Cerebellar nuclear complex (tissue), 1 donor: ENCODE data around the gene POLH.

ENCODE experiments used
- DNase-seq, 2 experiments: peaks; one replicate each; lab custom pipeline; 2025; lab: John Stamatoyannopoulos, UW

Gene POLH

DNA sequence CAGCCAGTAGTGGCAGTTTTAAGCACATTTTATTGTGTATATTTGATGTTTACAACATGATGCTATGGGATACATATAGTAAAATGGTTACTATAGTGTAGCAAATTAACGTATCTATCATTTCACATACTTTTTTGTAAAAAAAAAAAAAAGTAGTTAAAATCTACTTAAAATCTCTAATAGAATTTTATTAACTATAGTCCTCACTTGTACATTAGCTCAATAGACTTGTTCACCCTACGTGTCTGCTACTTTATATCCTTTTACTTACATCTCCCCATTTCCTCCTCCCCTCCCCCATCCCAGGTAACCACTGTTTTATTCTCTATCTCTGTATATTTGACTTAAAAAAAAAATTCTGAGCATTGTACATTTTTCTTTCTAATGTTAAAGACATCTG is 30.0 kb downstream of the POLH start:
- no peak for DNase-seq

DNA sequence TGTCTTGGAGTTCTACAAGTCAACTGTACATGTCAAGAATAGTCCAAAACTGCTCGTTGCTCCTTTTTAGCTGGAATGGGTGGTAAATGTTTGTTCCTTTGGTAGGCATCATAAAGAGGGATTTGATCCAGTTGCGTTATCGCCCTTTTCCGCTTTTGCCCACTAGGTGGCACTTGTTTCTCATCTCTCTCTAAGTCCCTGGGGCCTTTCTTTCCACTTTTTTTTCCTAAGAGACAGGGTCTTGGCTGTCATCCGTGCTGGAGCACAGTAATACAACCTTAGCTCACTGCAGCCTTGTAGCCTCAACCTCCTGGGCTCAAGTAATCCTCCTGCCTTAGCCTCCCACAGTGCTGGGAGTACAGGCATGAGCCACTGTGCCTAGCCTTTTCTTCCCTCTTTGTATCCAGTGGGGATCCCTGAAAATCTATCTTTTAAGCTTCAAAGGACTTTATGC is 32.4 kb downstream of the POLH start:
- DNase-seq = no peak

DNA sequence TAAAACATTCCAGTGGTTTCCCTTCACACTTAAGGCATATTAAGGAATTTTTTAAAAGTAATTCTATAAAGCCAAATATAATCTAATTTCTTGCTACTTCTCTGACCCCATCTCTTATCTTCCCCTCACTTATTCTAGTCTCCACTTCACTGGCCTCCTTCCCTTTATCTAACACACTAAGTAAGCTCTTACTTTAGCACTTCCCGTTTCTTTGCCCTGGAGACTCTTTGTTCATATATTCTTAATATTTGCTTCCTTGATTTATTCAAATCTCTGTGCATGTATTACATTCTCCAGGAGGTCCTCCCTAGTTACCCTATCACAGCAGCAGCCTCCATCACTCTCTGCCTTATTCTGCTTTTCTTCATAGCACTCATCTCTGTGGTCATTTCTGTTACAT is 32.8 kb downstream of the POLH start:
- no peak for DNase-seq

DNA sequence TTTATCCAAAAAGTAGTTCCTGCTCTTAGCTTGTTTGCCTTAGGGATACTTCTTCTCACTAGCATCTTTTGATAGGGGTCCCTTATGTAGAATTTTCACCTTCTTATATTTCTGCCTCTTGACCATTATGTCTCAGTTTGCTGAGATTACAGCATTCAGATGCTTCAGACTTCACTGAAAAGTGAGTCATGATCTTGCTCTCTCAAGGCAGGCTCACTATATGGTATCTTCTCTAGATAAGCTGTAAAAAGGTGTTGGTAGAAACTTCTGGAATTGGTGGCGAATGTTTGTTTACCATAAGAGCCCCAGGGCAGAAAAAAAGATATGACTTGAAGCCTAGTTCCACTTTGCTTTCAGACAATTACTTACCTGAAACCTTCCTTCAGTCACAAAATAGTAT is 33.4 kb downstream of the POLH start:
- DNase-seq = no peak

DNA sequence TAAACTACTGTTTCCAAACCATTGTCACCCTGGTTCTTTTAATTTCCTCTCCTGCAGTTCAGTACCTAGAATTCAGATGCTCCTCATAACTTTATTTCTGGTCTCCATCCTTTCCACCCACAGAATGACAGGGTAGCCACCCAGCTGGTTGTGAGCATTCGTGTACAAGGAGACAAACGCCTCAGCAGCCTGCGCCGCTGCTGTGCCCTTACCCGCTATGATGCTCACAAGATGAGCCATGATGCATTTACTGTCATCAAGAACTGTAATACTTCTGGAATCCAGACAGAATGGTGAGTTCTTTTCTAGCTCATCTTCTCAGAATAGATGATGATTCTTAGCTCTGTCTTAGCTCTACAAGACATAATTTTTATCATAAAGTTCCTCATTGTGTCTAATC is 34.4 kb downstream of the POLH start:
- no peak for DNase-seq

DNA sequence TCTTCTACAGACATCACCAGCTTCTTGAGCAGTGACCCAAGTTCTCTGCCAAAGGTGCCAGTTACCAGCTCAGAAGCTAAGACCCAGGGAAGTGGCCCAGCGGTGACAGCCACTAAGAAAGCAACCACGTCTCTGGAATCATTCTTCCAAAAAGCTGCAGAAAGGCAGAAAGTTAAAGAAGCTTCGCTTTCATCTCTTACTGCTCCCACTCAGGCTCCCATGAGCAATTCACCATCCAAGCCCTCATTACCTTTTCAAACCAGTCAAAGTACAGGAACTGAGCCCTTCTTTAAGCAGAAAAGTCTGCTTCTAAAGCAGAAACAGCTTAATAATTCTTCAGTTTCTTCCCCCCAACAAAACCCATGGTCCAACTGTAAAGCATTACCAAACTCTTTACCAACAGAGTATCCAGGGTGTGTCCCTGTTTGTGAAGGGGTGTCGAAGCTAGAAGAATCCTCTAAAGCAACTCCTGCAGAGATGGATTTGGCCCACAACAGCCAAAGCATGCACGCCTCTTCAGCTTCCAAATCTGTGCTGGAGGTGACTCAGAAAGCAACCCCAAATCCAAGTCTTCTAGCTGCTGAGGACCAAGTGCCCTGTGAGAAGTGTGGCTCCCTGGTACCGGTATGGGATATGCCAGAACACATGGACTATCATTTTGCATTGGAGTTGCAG is 37.9 kb downstream of the POLH start:
- DNase-seq = no peak

DNA sequence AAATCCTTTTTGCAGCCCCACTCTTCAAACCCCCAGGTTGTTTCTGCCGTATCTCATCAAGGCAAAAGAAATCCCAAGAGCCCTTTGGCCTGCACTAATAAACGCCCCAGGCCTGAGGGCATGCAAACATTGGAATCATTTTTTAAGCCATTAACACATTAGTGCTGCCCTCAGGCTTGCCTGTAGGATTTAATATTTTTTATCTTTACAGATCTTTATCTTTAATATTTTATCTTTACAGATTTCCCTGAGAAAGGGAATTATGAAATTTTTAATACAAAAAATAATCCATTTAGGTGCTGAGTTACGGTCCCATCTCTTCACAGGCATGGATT is 38.4 kb downstream of the POLH start:
- DNase-seq = no peak

DNA sequence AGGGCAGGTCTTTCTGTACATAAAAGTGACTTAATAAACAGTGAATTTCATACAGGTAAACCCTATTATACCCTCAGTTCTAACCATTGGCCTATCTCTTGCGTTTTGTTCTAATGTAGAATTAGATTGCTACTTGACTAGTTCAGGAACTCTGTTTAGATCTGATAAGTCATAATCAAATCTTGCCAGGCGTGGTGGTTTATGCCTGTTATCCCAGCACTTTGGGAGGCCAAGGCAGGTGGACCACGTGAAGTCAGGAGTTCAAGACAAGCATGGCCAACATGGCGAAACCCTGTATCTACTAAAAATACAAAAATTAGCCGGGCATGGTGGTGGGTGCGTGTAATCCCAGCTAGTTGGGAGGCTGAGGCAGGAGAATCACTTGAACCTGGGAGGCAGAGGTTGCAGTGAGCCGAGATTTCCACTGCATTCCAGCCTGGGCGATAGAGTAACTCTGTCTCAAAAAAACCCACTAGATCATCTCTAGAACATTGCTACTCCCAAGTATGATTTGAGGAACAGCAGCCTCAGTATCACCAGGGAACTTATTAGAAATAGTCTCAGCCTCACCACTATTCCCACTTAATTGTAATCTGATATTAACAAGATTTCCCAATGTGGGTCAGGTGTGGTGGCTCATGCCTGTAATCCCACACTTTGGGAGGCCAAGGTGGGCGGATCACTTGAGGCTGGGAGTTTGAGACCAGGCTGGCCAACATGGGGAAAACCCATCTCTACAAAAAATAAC is 40.9 kb downstream of the POLH start:
- no peak for DNase-seq

DNA sequence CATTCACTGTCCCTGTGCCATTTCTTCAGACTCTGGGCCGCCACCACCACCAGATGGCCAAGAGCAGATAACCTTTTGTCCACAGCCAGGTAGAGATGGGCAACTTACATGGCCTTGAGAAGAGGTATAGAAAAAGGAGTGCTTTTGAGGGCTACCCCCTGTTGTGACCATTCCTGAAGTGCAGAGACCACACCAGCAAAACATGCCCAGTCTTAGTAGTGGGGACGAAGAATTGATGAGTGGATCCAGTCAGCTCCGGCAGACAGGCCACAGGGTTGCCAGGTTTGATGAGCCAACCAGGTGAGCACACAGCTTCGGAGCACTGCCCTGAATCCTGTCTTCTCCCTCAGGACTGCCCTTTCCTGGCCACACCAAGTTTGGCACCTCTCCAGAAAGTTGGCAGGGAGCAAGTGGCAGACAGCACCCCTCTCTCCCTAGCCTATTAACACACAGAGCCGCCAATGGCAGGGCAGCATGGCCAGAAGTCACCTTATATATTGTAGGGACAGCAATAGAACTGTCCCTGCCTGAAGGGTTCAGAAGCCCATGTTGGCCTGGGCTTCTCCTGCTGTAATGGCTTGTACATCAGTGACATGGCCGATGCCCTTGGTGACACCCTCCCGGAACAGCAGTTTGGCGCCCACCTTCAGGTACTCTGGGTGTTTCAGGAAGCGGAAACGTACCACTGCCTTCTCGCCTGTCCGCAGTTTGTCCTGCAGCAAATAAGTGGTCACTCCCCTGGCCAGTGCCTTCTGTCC is 45.3 kb downstream of the POLH start:
- DNase-seq = no peak

DNA sequence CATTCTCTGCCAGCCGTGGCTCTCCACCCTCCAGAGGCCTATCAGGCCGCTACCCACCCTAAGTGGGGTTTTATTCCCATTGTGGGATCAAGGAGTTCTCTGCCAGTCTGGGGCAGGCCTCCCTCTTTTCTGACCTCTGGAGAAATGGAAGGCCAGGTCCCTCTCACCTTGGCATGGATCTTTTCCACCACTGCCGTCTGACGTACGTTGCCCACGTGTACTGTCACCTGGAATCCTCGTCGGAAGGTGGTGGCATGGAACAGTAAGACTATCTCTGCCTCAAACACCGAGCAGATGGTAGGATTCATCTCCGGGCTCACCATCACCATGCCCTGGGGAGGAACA is 45.8 kb downstream of the POLH start:
- DNase-seq = no peak

DNA sequence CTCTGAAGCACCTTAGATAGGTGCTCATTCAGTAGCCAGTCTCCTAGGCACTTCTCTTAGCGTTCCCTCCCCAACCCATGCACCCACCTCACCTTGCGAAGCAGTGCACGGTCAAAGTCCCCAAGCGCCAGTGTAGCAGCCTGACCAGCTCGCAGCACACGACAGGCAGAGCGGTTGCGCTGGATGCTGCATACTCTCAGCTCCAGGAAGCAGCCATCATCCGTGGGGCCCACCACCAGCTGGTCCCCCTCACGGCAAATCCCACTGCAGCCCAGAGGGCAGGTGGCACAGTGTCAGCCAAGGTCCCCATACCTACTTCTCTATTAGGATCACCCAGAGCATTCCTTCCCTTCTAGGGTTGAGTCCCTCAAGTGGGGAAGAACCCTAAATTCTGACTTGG is 46.6 kb downstream of the POLH start:
- DNase-seq = no peak

DNA sequence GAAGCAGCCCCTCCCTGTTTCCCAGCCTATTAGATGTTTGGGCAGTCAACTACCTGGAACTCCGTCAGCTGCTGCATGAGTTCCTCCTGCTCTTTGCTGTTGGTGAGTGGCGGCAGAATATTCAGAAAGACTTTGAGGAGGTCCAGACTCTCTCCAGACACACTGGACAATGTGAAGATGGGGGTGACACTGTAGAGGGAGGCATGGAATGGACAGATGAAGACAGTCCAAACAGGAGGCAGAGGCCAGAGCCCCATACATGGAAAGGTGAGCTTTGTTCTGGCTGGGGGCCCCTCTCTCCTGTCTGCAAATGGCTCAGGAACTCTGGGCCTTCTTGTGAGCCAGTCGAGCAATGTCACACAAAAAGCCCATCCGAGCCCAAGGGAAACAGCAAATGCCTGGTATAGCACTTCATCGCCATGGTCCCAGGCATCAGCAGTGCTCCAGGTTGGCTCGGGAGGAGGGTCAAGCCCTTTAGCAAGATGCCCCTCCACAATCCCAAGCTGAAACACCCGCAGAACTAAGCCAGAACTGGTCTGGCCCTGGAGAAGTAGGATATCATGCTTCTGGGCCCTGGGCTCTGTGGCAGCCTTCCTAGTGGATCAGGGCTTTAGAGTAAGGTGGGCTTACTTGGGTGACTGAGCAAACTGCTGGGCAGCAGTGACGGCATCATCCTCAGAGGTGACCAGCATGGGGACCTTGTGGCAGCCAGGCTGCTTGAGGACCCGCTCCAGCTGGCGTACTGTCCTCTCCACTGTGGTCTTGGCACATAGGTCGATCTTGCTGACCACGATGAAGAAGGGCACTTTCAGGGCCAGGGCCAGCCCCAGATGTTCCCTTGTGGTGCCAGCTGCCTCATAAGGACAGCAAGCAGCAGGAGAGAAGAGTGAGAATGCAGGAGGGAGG is 48.1 kb downstream of the POLH start:
- no peak for DNase-seq

DNA sequence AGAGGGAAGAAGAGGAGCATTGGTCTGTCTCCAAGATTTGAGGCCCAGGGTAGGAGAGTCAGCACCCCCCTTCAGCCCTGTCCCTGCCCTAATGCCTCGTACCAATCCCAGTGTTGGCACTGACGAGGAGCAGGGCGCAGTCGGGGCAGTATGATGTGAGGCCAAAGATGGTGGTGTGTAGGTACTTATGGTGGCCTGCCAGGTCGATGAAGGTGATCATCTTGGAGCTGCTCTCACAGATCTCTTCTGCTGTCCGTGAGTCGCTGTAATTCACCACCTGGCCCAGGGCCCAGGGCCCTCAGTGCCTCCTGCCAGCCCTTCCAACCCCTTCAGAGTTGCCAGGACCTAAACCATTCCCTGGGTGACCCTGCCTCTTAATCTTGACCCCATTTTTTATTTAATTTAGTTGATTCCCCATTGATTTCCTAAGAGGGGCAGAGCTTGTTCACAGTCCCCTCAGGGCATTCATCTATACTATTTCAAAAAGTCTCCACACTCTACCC is 48.9 kb downstream of the POLH start:
- DNase-seq = no peak

DNA sequence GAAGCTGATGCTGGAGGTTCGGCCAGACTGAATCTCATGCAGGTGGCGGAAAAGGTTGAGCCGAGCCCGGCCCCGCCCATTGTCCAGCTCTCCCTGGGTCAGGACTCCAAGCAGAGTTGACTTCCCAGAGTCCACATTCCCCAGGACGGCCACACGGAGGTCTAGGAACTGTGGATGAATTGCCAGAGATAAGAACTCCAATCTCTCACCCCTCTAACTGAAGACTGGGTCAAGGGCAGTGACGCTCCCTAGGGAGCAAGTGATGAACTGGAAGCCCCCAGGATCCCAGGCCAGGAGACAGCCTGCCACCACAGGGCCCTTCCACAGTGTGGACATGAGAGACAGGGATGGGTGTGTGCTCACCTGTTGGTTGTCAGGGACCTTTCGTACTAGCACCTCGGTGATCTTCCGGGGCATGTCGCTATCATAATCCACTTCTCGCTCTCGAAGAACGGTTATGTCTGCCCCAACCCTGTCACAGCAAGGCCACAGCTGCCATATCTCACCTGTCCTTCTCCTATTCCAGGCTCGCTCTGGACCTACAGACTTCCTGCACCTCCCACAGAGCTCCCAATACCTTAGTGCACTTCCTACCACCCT is 49.5 kb downstream of the POLH start:
- DNase-seq = no peak

DNA sequence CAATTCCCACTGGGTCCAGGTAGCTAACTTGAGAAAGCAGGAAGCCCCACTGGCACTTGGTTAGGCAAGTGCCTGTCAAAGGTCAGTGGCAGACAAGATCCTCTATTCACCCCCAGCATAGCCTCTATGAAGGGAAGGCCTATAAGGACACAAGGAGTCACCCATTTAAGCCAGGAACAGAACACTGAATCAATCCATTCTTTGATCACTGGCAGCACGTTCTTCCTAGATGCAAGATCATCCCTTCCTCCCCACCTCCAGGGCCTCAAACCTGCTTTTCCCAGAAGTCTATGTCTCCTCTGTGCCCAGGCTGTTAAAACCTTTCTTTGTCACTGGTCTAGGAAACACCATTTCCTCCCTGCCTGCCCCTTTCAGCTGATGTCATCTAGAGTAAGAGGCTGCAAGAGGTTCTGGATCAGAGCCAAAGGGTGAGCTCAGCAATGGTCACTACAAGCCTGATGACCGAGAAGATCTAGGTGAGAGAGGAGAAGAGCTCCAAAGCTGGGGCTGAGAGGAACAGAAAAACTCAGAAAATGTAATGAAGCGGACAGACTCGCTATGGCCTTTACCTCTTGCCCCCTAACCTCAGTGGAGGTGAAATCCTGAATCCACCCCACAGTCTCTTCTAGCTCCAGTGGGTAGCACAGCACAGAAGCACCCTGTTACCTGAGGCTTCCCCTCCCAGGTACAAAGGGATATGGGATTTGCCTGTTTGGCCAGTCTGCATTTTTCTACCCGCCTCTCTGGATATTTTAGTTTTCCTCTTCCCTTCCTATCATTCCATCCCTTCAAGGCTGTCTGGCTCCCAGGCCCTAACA is 51.2 kb downstream of the POLH start:
- peak in 1 of 2 experiments; percentile 8 for DNase-seq

DNA sequence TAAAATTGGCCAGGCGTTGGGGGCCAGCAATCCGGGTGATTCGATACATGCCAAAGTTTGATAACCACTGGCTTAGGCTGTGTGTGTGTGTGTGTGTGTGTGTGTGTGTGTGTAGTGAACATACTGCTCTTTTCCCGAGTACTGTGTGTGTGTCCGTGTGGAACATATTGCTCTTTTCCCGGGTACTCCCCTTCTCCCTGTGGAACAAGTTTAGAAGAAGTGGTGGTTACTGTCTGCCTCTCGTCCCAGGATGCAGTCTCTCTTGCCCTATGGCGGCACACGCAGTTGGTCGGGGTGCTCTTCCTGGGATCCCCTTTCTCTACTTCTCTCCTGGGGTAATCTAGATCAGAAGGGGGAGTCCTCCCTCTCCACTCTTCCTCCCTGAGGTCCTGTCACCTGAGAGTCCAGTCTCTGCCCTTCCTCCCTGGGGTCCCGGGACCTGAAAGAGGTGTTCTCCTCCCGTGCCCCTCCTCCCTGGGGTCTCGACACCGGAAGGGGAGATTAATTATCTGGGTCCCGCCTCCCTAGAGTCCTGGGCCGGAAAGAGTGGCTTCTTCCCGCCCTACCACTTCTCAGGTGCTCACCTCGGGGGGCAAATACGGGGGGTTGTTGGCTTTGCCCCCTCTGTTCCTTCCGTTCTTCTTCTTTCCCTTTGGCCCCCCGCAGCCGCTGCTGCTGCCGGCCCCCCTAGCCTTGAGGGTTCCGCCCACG is 52.6 kb downstream of the POLH start:
- DNase-seq = no peak

DNA sequence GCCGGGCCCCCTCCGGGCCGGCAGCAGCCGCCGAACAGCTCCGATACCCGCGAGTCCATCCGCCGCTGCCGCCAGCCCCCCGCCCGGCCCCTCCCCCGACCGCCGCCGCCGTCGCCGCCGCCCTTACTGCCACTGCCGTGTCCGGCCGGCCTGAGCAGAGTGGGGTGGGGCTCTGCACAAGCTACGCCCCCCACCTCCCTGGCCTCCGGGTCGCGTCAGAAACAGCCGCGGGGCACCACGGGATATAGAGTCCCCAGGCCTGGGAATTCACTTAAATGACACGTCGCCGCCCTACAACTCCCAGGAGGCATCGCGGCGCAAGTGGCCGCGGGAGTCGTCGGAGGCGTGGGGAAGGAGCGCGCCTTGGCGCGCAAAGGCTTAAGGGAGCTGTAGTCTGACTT is 53.1 kb downstream of the POLH start, which contains the start of gene GTPBP2:
Gene GTPBP2, minus strand, starts transcription at position 161 of the 401 bp plus-strand sequence. Its CDS starts 102 bp downstream, at position 59.
- DNase-seq = peak; percentile 98 to 99

DNA sequence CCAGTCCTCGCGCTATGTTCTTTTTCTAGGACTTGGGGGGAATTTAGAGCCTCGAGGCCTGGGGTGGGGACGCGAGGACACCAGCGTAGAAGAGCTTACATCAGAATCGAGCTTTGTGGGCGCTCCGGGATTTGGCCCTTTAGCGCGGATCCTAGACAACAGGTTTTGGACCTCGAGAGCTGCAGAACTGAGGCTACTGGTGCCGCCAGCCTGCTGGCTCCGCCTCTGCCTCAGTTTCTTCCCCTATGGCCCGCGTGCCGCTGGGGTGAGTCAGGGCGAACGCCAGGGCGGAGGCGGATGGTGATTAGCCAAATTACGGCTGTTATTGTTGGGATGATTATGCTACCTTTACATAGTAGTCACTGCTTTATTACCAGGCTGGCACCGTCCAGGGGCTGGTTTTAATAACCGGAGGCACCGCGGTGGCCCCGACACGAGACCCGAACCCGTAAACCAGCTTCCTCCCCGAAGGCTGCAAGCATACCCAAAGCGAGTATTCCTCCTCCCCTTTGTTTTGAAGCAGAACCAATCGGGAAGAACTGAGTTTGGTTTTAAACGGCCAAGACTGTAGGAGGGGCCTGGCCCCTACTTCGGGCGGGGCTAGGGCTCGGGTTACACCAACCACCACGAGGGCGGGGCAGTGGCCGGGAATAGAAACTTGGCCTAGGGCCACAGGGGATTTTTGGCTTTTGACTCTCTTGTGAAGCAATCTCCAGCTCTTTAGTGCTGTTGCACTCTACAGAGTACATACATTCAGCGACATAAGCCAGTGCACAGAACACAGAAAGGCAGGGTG is 53.7 kb downstream of the POLH start:
- peak; percentile 78 to 91 for DNase-seq
